ENCODE data around the gene CREBL2. TPM values are rescaled to one million over a fixed set of nuclear protein-coding genes. Genes with fewer than 3 reads are reported as not detected.
"Not testable (repeated sequence)": the region's sequence is repeated elsewhere in the genome, so short reads cannot be mapped to it uniquely, and the experiment has no call there.

The CREBL2 gene
- total RNA-seq, 1 experiment from 2014 or later: 19.3 TPM

GRCh38 chr12:12630850-12631249 lies 19.2 kb downstream of the CREBL2 start:
- H3K9ac ChIP-seq (ENCODE audit: low read length): no peak overlapping the region
- H3K36me3 ChIP-seq (ENCODE audit: insufficient read depth, low read length): peaks cover 3% of the 10 kb centered on the region; the same call in 1 of the 2 replicates
- H3K9me3 ChIP-seq (ENCODE audit: low read length): no peaks in the 10 kb centered on the region
- no peak overlapping the region for H3K4me3 ChIP-seq (ENCODE audit: low read length)
- DNase-seq: no peak
- no peaks in the 10 kb centered on the region for H3K9me2 ChIP-seq (replicated peaks; ENCODE audit: insufficient read depth, low read length)
- H3K27ac ChIP-seq (ENCODE audit: low read length): no peak overlapping the region
- no peaks in the 10 kb centered on the region for H3K4me1 ChIP-seq (ENCODE audit: low read length)
- H3K4me2 ChIP-seq (ENCODE audit: low read depth, low read length, poor library complexity, severe bottlenecking): no peak overlapping the region
- H3K27me3 ChIP-seq (ENCODE audit: low read length): no peaks in the 10 kb centered on the region
- H4K20me1 ChIP-seq (ENCODE audit: insufficient read depth, low read depth, low read length): peaks cover 10% of the 10 kb centered on the region; the same call in 1 of the 2 replicates
- H3K79me2 ChIP-seq (ENCODE audit: low read length): peaks cover 10% of the 10 kb centered on the region
- H2AFZ ChIP-seq (ENCODE audit: low read length): no peak overlapping the region

GRCh38 chr12:12635651-12636050 lies 24.0 kb downstream of the CREBL2 start:
- Histone ChIP-seq H3K27me3 (ENCODE audit: low read length) (no peaks in the 10 kb centered on the region), H3K36me3 (ENCODE audit: insufficient read depth, low read length) (peaks cover 17% of the 10 kb centered on the region), H4K20me1 (ENCODE audit: insufficient read depth, low read depth, low read length) (peaks cover 5% of the 10 kb centered on the region; the same call in 1 of the 2 replicates), H3K9ac (ENCODE audit: low read length) (no peak overlapping the region), H3K9me2 (replicated peaks; ENCODE audit: insufficient read depth, low read length) (no peaks in the 10 kb centered on the region; the same call in 1 of the 2 replicates), H2AFZ (ENCODE audit: low read length) (no peak overlapping the region), H3K79me2 (ENCODE audit: low read length) (peaks cover 7% of the 10 kb centered on the region), H3K4me3 (ENCODE audit: low read length) (no peak overlapping the region), H3K4me2 (ENCODE audit: low read depth, low read length, poor library complexity, severe bottlenecking) (no peak overlapping the region), H3K27ac (ENCODE audit: low read length) (no peak overlapping the region), H3K9me3 (ENCODE audit: low read length) (no peaks in the 10 kb centered on the region), H3K4me1 (ENCODE audit: low read length) (peaks cover 3% of the 10 kb centered on the region; the same call in 1 of the 2 replicates)
- DNase-seq: no peak

GRCh38 chr12:12636641-12637040 lies 25.0 kb downstream of the CREBL2 start:
- no peaks in the 10 kb centered on the region for H3K27me3 ChIP-seq (ENCODE audit: low read length)
- H4K20me1 ChIP-seq (ENCODE audit: insufficient read depth, low read depth, low read length): no peaks in the 10 kb centered on the region
- H3K79me2 ChIP-seq (ENCODE audit: low read length): peaks cover 7% of the 10 kb centered on the region
- peak overlapping the region; percentile 25; the same call in 1 of the 2 replicates for H3K27ac ChIP-seq (ENCODE audit: low read length)
- H3K9me2 ChIP-seq (replicated peaks; ENCODE audit: insufficient read depth, low read length): no peaks in the 10 kb centered on the region; the same call in 1 of the 2 replicates
- H3K4me2 ChIP-seq (ENCODE audit: low read depth, low read length, poor library complexity, severe bottlenecking): no peak overlapping the region
- H3K9me3 ChIP-seq (ENCODE audit: low read length): no peaks in the 10 kb centered on the region
- H3K9ac ChIP-seq (ENCODE audit: low read length): no peak overlapping the region
- H3K36me3 ChIP-seq (ENCODE audit: insufficient read depth, low read length): peaks cover 20% of the 10 kb centered on the region
- H2AFZ ChIP-seq (ENCODE audit: low read length): no peak overlapping the region
- peaks cover 3% of the 10 kb centered on the region; the same call in 1 of the 2 replicates for H3K4me1 ChIP-seq (ENCODE audit: low read length)
- H3K4me3 ChIP-seq (ENCODE audit: low read length): no peak overlapping the region
- peak; percentile 45 for DNase-seq

- H3K4me2 ChIP-seq (ENCODE audit: low read depth, low read length, poor library complexity, severe bottlenecking); H3K27me3 ChIP-seq (ENCODE audit: low read length); H2AFZ ChIP-seq (ENCODE audit: low read length); H3K4me1 ChIP-seq (ENCODE audit: low read length); H3K9me3 ChIP-seq (ENCODE audit: low read length); DNase-seq; H3K9me2 ChIP-seq (replicated peaks; ENCODE audit: insufficient read depth, low read length); H3K9ac ChIP-seq (ENCODE audit: low read length); H3K79me2 ChIP-seq (ENCODE audit: low read length); H3K4me3 ChIP-seq (ENCODE audit: low read length); H3K27ac ChIP-seq (ENCODE audit: low read length); H4K20me1 ChIP-seq (ENCODE audit: insufficient read depth, low read depth, low read length): not testable (repeated sequence)
- peaks cover 25% of the 10 kb centered on the region for H3K36me3 ChIP-seq (ENCODE audit: insufficient read depth, low read length)
These were observed 28.3 kb downstream of the CREBL2 start for GRCh38 chr12:12639995-12640394.

GRCh38 chr12:12641650-12642049 lies 30.0 kb downstream of the CREBL2 start:
- no peaks in the 10 kb centered on the region for H3K27me3 ChIP-seq (ENCODE audit: low read length)
- H3K27ac ChIP-seq (ENCODE audit: low read length): no peak overlapping the region
- H3K79me2 ChIP-seq (ENCODE audit: low read length): no peaks in the 10 kb centered on the region
- no peaks in the 10 kb centered on the region for H3K9me3 ChIP-seq (ENCODE audit: low read length)
- H3K36me3 ChIP-seq (ENCODE audit: insufficient read depth, low read length): peaks cover 19% of the 10 kb centered on the region
- H3K4me2 ChIP-seq (ENCODE audit: low read depth, low read length, poor library complexity, severe bottlenecking): no peak overlapping the region
- H3K4me1 ChIP-seq (ENCODE audit: low read length): peaks cover under 1% of the 10 kb centered on the region; the same call in 1 of the 2 replicates
- no peak overlapping the region for H2AFZ ChIP-seq (ENCODE audit: low read length)
- DNase-seq: no peak
- H3K9ac ChIP-seq (ENCODE audit: low read length): no peak overlapping the region
- H3K9me2 ChIP-seq (replicated peaks; ENCODE audit: insufficient read depth, low read length): no peaks in the 10 kb centered on the region; the same call in 1 of the 2 replicates
- no peaks in the 10 kb centered on the region for H4K20me1 ChIP-seq (ENCODE audit: insufficient read depth, low read depth, low read length)
- no peak overlapping the region for H3K4me3 ChIP-seq (ENCODE audit: low read length)

GRCh38 chr12:12642916-12643315 lies 31.2 kb downstream of the CREBL2 start:
- H3K4me3 ChIP-seq (ENCODE audit: low read length): no peak overlapping the region
- no peaks in the 10 kb centered on the region for H3K27me3 ChIP-seq (ENCODE audit: low read length)
- no peaks in the 10 kb centered on the region for H4K20me1 ChIP-seq (ENCODE audit: insufficient read depth, low read depth, low read length)
- H3K9me3 ChIP-seq (ENCODE audit: low read length): no peaks in the 10 kb centered on the region; the same call in 1 of the 2 replicates
- H2AFZ ChIP-seq (ENCODE audit: low read length): no peak overlapping the region
- no peaks in the 10 kb centered on the region for H3K79me2 ChIP-seq (ENCODE audit: low read length)
- H3K4me2 ChIP-seq (ENCODE audit: low read depth, low read length, poor library complexity, severe bottlenecking): no peak overlapping the region
- DNase-seq: no peak
- no peak overlapping the region for H3K9ac ChIP-seq (ENCODE audit: low read length)
- H3K4me1 ChIP-seq (ENCODE audit: low read length): no peaks in the 10 kb centered on the region; the same call in 1 of the 2 replicates
- peaks cover 15% of the 10 kb centered on the region for H3K36me3 ChIP-seq (ENCODE audit: insufficient read depth, low read length)
- no peaks in the 10 kb centered on the region; the same call in 1 of the 2 replicates for H3K9me2 ChIP-seq (replicated peaks; ENCODE audit: insufficient read depth, low read length)
- H3K27ac ChIP-seq (ENCODE audit: low read length): no peak overlapping the region

- Histone ChIP-seq H3K36me3 (ENCODE audit: insufficient read depth, low read length) (peaks cover 8% of the 10 kb centered on the region), H3K79me2 (ENCODE audit: low read length) (no peaks in the 10 kb centered on the region), H3K4me3 (ENCODE audit: low read length) (no peak overlapping the region), H3K9ac (ENCODE audit: low read length) (no peak overlapping the region), H2AFZ (ENCODE audit: low read length) (no peak overlapping the region), H3K27ac (ENCODE audit: low read length) (no peak overlapping the region), H4K20me1 (ENCODE audit: insufficient read depth, low read depth, low read length) (no peaks in the 10 kb centered on the region), H3K4me2 (ENCODE audit: low read depth, low read length, poor library complexity, severe bottlenecking) (no peak overlapping the region), H3K4me1 (ENCODE audit: low read length) (no peaks in the 10 kb centered on the region), H3K9me3 (ENCODE audit: low read length) (peaks cover 16% of the 10 kb centered on the region), H3K27me3 (ENCODE audit: low read length) (no peaks in the 10 kb centered on the region), H3K9me2 (replicated peaks; ENCODE audit: insufficient read depth, low read length) (no peaks in the 10 kb centered on the region)
- DNase-seq: peak; percentile 84
These were observed 33.8 kb downstream of the CREBL2 start for GRCh38 chr12:12645485-12645884.

- not testable (repeated sequence) for H3K79me2 ChIP-seq (ENCODE audit: low read length); H3K36me3 ChIP-seq (ENCODE audit: insufficient read depth, low read length); H3K27ac ChIP-seq (ENCODE audit: low read length); H3K4me2 ChIP-seq (ENCODE audit: low read depth, low read length, poor library complexity, severe bottlenecking); H3K27me3 ChIP-seq (ENCODE audit: low read length); DNase-seq; H3K4me3 ChIP-seq (ENCODE audit: low read length); H3K9ac ChIP-seq (ENCODE audit: low read length); H3K4me1 ChIP-seq (ENCODE audit: low read length); H3K9me2 ChIP-seq (replicated peaks; ENCODE audit: insufficient read depth, low read length); H4K20me1 ChIP-seq (ENCODE audit: insufficient read depth, low read depth, low read length); H2AFZ ChIP-seq (ENCODE audit: low read length)
- peaks cover 16% of the 10 kb centered on the region for H3K9me3 ChIP-seq (ENCODE audit: low read length)
These were observed 34.3 kb downstream of the CREBL2 start for GRCh38 chr12:12645968-12646367.
